ENCODE measurements around the gene RNPEPL1.

- TF ChIP-seq GATA2 (IDR thresholded peaks at IDR 0.05; ENCODE audit: low read depth, low read length) (no peak), GATA3 (IDR thresholded peaks at IDR 0.05; ENCODE audit: low read depth, low read length) (no peak)
These were observed 9.8 kb downstream of the RNPEPL1 start for GRCh38 chr2:240578110-240578450.

Measured in SH-SY5Y (cell line).